ENCODE measurements around the gene CRAMP1.
A peak's percentile ranks its signal among the peaks of the same experiment; 100 is the strongest.
"Not testable (repeated sequence)": the region's sequence is repeated elsewhere in the genome, so short reads cannot be mapped to it uniquely, and the experiment has no call there.

CRAMP1 gene, protein sequence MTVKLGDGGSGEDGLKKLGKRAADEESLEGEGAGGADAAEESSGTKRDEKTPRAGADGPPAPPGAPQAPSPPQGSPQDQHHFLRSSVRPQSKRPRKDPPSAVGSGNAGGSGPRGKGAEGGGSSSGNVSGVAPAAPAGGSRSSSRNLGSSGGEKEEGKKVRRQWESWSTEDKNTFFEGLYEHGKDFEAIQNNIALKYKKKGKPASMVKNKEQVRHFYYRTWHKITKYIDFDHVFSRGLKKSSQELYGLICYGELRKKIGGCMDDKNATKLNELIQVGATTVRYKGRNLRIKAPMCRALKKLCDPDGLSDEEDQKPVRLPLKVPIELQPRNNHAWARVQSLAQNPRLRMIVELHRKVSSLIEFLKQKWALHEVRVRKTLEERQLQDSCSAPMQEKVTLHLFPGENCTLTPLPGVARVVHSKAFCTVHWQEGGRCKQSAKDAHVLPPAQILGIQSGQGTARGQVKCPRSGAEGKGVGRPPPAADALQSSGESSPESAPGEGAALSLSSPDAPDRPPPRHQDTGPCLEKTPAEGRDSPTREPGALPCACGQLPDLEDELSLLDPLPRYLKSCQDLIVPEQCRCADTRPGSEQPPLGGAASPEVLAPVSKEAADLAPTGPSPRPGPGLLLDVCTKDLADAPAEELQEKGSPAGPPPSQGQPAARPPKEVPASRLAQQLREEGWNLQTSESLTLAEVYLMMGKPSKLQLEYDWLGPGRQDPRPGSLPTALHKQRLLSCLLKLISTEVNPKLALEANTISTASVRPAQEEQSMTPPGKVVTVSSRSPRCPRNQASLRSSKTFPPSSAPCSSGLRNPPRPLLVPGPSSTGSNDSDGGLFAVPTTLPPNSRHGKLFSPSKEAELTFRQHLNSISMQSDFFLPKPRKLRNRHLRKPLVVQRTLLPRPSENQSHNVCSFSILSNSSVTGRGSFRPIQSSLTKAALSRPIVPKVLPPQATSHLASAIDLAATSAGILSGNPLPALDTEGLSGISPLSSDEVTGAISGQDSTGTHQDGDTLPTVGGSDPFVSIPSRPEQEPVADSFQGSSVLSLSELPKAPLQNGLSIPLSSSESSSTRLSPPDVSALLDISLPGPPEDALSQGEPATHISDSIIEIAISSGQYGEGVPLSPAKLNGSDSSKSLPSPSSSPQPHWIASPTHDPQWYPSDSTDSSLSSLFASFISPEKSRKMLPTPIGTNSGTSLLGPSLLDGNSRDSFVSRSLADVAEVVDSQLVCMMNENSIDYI (N-terminal part only)

DNA sequence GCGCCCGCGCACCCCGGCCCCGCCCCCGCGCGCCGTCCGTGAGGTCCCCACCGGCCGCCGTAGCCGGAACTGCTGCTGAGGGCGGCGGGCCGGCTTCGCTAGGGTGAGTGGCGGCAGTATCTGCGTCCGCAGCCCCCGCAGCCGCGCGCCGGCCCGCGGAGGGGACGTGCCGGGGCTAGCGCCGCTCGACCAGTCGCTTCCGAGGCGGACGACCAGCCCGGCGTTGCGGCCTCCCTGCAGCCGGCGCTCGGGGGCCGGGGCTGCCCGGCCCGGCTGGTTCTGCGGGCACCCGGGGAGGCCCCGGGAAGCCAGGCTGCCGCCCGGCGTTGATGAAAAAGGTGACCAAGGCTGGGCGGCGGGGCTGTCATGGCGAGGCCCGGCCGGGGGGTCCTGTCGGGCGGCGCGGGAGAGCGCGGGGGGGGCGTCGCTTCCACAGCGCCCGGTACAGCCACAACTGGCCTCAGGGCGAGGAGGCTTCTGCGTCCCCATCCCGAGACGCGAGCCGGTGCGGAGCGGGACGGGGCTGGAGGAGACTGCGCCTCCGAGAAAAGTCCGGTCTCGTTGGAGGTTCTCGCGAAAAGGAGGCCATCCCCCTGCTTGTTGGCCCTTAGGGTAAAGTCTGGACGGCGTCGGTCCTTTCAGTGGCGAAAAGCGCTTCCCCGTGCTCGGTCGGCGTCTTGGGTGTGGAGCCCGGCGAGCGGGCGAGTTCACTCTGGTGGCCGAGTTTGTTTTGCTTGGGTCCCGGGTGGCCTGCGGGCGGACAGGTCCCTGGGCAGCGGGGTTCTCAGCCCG lies at the start of gene CRAMP1:
Gene CRAMP1 (plus strand): TSS at position 41 of the 792 bp plus-strand sequence. CDS start 2,280 bp downstream, outside the sequence.
- DNase-seq, result no peak

GRCh38 chr16:1563786-1564185 lies 48.4 kb upstream of the CRAMP1 start:
- DNase-seq, result no peak

DNA sequence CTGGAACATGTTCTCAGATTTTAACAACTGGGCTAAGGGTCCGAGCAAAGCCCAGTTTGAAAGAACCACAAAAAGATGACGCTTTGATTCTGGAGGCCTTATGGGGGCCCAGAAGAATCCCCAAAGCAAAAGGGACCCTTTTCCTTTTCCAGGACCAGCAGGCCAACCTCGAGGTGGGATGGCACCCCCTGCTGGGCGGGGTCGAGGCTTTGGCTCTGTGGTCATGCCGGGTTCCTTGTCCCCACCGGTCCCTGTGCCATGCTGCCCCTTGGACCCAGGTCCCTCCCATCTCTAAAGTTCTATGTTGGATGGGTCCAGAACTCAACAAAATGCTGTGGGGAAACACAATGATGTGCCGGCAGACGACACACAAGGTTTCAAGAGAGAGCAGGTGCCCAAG lies 47.8 kb upstream of the CRAMP1 start:
- DNase-seq, result no peak

DNA sequence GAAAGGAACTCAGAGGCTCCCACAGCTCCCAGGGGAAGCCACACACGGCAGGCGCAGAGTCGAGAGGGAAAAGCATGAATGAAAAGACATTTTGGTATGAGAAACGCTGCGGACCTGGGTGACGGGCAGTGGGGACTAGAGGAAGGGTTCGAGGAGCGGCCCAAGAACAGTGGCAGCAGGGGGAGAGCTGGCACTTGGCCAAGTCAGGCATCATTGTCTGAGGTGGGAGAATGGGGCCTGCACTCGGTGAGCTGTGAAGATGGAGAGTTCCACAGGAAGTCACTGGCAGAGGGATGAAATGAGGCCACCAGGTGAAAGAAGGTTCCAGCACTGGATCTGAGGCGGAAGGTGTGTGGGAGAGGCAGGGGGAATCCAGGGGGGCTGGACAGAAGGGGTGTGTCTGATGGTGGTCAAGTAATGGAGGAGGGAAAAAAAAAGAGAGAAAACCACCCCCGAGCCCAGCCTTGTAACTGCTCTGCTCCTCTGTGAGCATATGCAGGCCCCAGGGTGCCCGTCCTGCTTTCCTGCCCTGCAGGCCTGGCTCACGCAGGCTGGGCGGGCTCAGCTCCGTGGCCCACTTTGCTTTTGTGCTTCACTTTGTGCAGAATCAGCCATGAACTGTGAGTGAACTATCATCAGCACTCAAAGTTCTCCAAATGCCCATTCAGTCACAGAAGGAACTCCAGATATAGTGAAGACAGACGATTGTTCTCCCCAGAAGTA lies 46.9 kb upstream of the CRAMP1 start:
- no peak for DNase-seq

GRCh38 chr16:1567988-1568387 lies 44.2 kb upstream of the CRAMP1 start:
- DNase-seq, result no peak

DNA sequence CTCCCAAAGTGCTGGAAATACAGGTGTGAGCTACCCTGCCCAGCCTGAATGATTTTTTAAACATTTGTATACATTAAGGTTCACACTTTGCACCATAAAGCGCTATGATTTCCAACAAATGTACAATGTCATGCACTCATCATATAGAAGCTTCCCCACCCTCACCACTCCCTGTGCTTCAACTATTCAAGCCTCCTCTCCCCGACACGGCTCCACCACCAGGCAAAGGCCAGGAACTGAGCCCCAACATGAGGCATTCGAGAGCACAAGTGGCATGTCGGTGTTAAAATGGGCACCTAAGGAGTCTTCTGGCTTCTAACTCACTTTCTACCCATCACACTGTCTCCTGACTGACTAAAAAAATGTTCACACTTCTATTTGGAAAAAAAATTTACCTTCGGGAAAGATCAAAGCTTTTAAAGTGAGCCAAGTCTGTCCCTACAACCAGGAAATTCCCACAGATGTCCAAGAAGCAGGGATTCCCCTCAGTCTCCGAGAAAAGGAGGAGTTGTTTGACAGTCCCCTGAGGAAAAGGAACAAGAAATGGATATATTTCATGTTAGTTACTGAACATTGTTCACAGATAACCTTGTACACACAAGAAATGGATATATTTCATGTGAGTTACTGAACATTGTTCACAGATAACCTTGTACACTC lies 41.0 kb upstream of the CRAMP1 start:
- no peak for DNase-seq

- no peak for DNase-seq
Observed at GRCh38 chr16:1572673-1573072, 39.5 kb upstream of the CRAMP1 start.

GRCh38 chr16:1573301-1573700 lies 38.9 kb upstream of the CRAMP1 start:
- DNase-seq, result no peak

DNA sequence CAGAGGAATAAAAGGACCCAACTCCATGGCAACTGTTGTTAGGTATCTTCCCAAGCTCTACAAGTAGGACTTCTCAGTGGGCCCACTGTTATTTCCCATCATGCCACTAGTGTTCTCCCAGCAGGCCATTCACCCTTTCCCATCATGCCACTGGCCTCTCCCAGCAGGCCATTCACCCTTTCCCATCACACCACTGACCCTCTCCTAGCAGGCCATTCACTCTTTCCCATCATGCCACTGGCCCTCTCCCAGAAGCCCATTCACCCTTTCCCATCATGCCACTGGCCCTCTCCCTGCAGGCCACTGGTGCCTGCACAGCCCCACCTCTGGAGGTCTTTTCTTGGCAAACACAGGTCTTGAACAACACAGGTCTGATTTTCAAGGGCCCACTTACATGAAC lies 36.6 kb upstream of the CRAMP1 start:
- no peak for DNase-seq

DNA sequence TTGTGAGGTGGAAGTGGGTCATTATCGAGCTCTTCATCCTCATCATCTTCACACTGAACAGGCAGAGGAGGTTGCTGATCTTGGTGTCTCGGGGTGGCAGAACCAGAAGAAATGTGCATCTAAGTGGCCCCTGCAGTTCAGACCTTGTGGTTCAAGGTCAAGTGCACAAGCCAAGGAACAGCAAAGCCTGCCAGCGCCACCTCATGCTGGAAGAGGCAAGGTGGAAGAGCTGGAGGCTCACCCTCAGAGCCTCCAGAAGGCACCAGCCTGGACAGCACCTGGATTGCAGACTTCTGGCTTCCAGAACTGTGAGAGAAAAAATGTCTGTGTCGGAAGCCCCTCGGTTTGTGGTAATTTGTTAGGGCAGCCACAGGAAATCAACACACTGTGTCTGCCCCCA lies 32.9 kb upstream of the CRAMP1 start:
- peak; percentile 26 for DNase-seq

- no peak for DNase-seq
Observed at GRCh38 chr16:1580256-1580655, 31.9 kb upstream of the CRAMP1 start.

DNA sequence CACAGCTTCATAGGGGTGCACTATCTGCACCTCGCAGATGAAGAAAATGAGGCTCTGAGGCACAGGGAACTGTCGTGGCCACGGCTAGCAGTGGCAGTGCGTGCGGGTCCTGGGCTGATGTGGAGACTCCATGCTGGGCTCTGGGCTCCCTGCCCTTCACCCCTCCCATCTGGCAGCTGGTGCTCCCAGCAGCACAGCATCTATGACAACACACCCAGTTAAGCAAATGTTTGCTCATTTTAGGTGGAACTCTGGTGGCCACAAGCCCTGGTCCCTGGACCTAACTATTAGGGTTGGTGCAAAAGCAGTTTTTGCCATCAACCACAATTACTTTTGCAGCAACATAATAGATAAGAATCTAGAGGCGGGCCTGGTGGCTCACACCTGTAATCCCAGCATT lies 31.2 kb upstream of the CRAMP1 start:
- DNase-seq, result no peak

- no peak for DNase-seq
Observed at GRCh38 chr16:1581804-1582203, 30.4 kb upstream of the CRAMP1 start.

DNA sequence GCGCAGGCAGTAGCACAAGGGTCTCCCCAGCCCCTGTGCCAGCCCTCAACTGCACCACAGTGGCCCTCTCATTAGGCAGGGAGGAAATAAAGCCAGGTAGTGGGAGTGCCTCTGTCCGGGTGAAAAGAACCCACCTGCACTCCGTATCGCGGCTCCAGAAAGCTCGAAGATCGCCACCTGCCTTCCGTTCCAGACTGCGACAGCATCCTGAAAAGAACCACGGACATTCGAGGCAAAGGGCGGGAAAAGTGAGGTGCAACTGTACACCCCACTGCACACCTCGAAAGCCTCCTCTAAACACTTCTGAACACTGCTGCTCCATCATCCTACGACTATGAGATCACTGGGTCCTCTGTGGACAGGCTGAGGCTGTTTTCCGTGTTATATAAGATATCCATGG lies 29.0 kb upstream of the CRAMP1 start:
- DNase-seq, result no peak

DNA sequence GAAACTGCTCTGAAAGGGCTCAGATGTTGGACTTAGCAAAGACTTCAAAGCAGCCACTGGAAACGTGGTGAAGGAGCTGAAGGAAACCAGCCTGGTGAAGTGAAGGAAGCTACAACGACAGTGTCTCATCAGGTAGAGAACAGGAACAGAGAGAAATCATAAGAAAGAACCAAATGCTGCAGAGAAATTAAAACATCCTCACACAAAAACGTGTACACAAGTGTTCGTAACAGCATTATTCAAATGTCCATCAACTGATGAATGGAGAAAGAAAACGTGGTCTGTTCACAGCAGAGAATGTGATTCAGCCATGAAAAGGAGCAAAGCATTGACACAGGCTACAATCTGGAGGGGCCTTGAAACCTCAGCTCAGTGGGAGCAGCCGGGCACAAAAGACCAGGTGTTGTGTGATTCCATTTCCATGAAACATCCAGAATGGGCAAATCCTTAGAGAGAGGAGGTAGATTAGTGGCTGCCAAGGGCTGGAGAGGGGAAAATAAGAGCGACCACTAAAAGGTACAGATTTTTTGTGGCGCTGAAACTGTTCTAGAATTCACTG lies 27.2 kb upstream of the CRAMP1 start:
- DNase-seq, result no peak

GRCh38 chr16:1590366-1590765 lies 21.8 kb upstream of the CRAMP1 start:
- no peak for DNase-seq

- DNase-seq, result no peak
Observed at GRCh38 chr16:1590930-1591705, 21.0 kb upstream of the CRAMP1 start.

- DNase-seq, result no peak
Observed at GRCh38 chr16:1592446-1592845, 19.7 kb upstream of the CRAMP1 start.

DNA sequence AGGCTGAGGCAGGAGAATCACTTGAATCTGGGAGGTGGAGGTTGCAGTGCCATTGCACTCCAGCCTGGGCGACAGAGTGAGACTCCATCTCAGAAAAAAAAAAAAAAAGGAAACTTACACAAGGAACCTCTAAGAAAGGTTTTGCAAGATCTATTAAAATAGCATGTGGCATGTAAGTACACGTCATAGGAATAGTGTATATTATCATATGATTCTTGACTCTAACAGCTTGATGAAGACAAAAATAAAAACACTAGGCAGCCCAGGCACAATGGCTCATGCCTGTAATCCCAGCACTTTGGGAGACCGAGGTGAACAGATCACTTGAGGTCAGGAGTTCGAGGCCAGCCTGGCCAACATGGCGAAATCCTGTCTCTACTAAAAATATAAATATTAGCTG lies 16.6 kb upstream of the CRAMP1 start:
- DNase-seq, result not testable (repeated sequence)

- no peak for DNase-seq
Observed at GRCh38 chr16:1596516-1596915, 15.6 kb upstream of the CRAMP1 start.

All from CD4-positive, alpha-beta T cell treated with Interleukin-17A for 1 hour (primary cell).